Stimulated activated CD8-positive, alpha-beta memory T cell treated with anti-CD3 and anti-CD28 coated beads, Interleukin-2, amount 100 ng/mL, for 48 hours (primary cell): ENCODE measurements around the gene PPM1E.

Source experiments
- DNase-seq, 2 donors: peaks; one replicate each; pipeline ENCODE4 v3.0.0-alpha.2; 2020; ENCODE audit warnings: low read depth in 2 of 2

The PPM1E gene

GRCh38 chr17:58996968-58997367 is 241.3 kb downstream of the PPM1E start:
- DNase-seq, result no peak

DNA sequence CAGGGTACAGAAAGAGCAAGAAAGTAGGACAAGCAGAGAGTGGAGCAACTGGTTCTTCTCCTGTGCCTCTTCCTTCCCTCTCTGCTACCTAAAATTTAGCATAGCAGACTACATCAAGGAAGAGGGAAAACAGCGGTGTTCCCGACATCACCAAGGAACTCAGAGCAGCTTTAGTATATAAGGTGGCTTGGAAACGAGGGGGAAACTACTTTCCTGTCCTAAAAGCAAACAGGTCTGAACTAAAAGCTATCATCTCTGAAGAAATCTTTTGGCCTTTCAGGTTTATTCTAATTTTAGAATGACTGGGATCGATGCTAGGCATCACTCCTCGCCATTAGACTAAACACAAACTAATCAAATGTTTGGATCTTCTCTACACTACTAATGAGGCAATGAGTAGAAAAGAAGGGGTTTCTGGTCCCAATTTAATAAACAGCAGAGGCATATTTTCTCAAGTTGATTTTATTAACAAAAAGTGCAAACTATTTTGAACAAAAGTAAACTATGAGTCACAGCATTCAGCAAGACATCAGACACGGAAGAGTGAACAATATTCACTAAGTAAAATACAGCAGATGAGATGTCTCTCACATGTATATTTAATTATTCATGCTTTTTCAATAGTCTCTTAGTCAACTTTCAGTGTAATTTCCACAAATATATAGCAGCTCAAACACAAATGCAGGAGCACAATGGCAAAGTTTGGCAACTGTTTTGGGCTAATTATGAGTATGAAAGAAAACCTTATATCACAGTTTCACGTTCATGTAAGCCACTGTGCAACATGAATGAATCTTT is 242.3 kb downstream of the PPM1E start:
- no peak for DNase-seq

DNA sequence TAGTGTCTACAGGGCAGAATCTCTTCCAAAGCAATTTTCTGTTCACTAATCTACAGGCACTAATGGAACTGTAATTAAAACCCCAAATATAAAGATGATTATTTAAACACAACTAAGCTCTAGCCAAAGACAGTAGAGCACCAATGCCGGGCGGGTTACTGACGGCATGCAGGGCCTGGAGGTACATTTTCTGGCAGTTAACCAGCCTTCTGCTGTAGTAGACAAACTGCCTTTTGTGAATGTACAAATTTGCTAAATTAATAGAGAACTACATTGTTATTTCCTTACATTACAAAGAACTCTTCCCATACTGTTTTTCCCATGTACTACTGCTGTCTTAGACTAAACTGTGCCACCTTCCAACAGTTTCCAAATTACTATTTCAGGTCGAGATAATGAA is 243.2 kb downstream of the PPM1E start:
- DNase-seq, result no peak

DNA sequence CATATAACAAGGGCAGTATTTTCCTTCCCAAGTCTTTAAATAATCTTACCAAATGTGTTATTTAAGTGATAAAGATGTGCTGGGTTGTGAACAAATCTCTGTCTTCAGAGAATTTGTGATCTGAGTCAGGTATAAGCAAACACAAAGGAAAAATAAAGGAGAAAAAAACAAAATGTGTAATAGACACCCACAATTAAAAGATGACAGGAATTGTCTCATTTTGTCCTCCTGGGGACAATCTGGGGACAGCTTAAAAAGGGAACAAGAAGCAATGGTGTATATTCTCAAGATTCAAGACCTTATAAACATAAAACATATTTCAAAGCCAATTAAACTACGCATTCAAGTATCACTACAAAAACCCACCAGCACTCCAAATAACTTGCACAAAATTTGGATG is 243.8 kb downstream of the PPM1E start:
- DNase-seq, result no peak

- no peak for DNase-seq
Measured at GRCh38 chr17:59000022-59000421, 244.4 kb downstream of the PPM1E start.

GRCh38 chr17:59001158-59001814 is 245.6 kb downstream of the PPM1E start:
- peak; percentile 49 to 57 for DNase-seq

DNA sequence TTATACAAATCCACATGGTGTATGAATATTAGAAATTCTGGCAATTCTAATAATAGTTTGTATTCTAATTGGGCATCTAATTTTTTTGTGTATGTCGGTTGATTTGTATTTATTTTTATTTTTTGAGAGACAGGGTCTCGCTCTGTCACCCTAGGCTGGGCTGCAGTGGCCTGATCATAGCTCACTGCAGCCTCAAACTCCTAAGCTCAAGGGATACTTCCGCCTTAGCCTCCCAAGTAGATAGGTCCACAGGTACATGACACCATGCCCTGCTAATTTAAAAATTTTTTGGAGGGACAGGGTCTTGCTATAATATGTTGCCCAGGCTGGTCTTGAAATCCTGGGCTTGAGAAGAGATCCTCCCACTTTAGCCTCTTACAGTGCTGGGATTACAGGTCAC is 246.5 kb downstream of the PPM1E start:
- no peak for DNase-seq

GRCh38 chr17:59002848-59003247 is 247.2 kb downstream of the PPM1E start:
- no peak for DNase-seq

DNA sequence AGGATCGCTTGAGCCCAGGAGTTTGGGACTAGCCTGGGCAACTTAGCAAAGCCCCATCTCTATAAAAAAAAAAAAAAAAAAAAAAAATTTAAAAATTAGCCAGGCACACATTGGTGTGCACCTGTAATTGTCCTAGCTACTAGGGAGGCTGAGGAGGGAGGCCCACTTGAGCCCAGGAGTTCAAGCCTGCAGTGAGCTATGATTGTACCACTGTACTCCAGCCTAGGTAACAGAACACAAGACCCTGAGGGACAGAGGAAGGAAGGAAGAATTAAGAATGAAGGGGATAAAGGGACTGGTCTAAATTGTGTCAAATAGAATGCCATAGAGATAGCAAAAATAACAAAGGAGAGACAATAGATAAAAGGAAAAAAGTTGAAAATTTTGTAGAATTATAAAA is 248.2 kb downstream of the PPM1E start:
- no peak for DNase-seq

GRCh38 chr17:59004338-59005111 is 248.9 kb downstream of the PPM1E start:
- peak; percentile 8 to 52 for DNase-seq

DNA sequence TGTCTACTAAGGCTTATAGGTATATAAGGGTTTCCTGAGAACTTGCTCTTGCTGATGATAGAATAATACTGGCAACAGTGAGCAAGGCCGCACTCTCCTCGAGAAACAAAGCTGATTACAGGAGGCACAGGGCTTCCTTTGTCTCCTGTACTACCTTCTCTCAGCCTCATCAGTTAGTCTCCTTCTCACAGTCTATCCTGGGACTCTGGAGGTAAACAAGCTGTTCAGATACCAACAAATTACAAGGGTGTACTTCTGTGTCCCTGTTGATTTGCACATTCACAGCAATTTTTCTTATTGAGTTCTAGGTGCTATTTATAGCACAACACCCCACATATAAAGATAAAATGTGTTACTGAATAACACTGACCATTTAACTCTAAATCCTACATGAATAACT is 252.3 kb downstream of the PPM1E start:
- DNase-seq, result no peak

GRCh38 chr17:59008737-59009136 is 253.1 kb downstream of the PPM1E start:
- DNase-seq, result no peak

DNA sequence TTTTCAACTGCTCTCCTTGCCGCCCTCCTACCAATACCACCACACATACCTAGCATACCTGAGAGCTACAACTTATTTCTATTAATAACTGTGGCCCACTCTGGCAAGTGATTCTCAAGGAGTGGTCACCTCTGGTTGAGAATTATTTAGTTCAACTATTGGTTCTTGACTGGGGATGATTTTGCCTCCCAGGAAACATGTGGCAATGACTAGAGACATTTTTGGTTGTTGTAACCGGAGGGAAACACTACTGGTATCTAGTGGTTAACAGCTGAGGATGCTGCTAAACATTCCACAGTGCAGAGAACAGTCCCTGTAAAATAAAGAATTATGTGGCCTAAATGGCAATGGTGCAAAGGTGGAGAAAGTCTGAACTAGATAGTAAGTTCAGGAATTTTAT is 254.4 kb downstream of the PPM1E start:
- no peak for DNase-seq

DNA sequence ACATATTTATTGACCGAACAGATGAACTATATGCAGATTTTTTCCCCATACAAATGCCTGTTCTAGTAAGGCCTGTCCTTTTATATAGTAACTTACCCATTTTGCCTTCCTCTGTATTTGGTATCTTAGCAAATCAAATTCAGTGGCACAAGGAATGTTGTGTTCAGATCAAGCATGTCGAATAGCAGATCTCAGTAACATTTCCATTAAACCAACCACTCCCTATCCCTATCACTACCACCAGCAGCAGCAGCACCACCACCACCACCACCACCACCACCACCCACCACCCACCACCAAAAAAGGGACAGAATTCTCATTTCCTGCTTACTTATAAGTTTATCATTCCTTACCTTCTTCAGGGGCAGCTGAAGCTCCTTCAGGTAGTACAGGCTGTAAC is 256.3 kb downstream of the PPM1E start:
- no peak for DNase-seq

- DNase-seq, result no peak
Measured at GRCh38 chr17:59018019-59018418, 262.4 kb downstream of the PPM1E start.

GRCh38 chr17:59024916-59025315 is 269.3 kb downstream of the PPM1E start:
- DNase-seq, result no peak

- no peak for DNase-seq
Measured at GRCh38 chr17:59026176-59026939, 270.7 kb downstream of the PPM1E start.

DNA sequence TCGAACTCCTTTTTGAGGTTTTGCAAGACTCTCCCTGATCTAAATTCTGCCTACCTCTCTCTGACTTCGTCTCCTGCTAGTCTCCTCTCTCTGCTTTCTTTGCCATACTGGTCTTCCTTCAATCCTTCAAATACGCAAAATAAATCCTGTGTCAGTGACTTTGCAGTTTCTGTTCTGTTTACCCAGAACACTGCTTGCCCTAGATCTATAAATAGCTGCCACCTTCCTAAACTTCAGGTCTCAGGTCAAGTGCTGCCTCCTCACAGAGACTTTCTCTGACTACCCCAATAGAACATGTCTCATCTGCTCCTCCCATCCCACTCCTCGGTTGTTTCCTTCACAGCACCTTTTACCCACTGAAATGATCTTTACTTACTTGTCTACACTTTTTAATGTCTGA is 272.1 kb downstream of the PPM1E start:
- no peak for DNase-seq

GRCh38 chr17:59028328-59028727 is 272.7 kb downstream of the PPM1E start:
- DNase-seq, result no peak

GRCh38 chr17:59030811-59031210 is 275.2 kb downstream of the PPM1E start:
- no peak for DNase-seq
